Tibial nerve (tissue), 4 donors: ENCODE results near the gene POM121C. TPM values are rescaled to one million over a fixed set of nuclear protein-coding genes. Genes with fewer than 3 reads are reported as not detected.
"Not testable (repeated sequence)": the region's sequence is repeated elsewhere in the genome, so short reads cannot be mapped to it uniquely, and the experiment has no call there.

ENCODE experiments used
- DNase-seq, 2 donors: peaks; one replicate each; pipeline ENCODE4 v3.0.0-alpha.2; 2019; ENCODE audit warnings: low spot score in 2 of 2
- H3K27ac ChIP-seq, 4 donors: fragments of 200-600 bp; sonication (generic) in 3 of 4; one replicate each; pipeline ENCODE4 v1.5.1; 2017 to 2019; ENCODE audit warnings: mild to moderate bottlenecking in 1 of 4
- H3K27me3 ChIP-seq, 2 donors: fragments of 200-600 bp; sonication (generic) in 1 of 2; one replicate each; pipeline versions ENCODE4 v1.5.1 to v1.6.0; 2017 to 2019
- H3K36me3 ChIP-seq, 3 donors: fragments of 200-600 bp; sonication (generic); one replicate each; pipeline ENCODE4 v1.5.1; 2018 to 2019
- H3K4me1 ChIP-seq, 4 donors: fragments of 200-600 bp; sonication (generic) in 3 of 4; one replicate each; pipeline ENCODE4 v1.5.1; 2017 to 2019
- H3K4me3 ChIP-seq, 4 donors: fragments of 200-600 bp; sonication (generic) in 3 of 4; one replicate each; pipeline ENCODE4 v1.5.1; 2017 to 2019; ENCODE audit warnings: mild to moderate bottlenecking in 1 of 4, moderate library complexity in 1 of 4
- H3K9me3 ChIP-seq, 4 donors: fragments of 200-600 bp; sonication (generic) in 3 of 4; one replicate each; pipeline ENCODE4 v1.5.1; 2017 to 2019
- POLR2A ChIP-seq, 2 donors: fragments of 450-650 bp; IDR thresholded peaks; one replicate each; pipeline ENCODE4 v1.6.1; 2017; ENCODE audit warnings: antibody characterized with exemption in 2 of 2, mild to moderate bottlenecking in 2 of 2, moderate library complexity in 2 of 2
- WGBS, 2 donors: methylation state at CpG; one replicate each; pipeline ENCODE4 v1.1.5; 2018; 5-methylcytosine and 5-hydroxymethylcytosine counted together
- total RNA-seq, 4 donors: library from RNA; depleted of rRNA; stranded (reverse); fragments of >200 nt; gene quantifications; one replicate each; pipeline ENCODE4 v1.1.0, GENCODE V29; 2016

Gene POM121C
- total RNA-seq, 4 donors from 2014 or later: 9.4 to 28.5 (median 21.1) TPM

GRCh38 chr7:75442465-75443111, 43.5 kb downstream of the POM121C start:
- Histone ChIP-seq H3K4me1 (peaks cover 0 to 12% (median 0%) of the 10 kb centered on the region in 4 donors), H3K36me3 (peaks cover 0 to 31% (median 18%) of the 10 kb centered on the region in 3 donors), H3K4me3 (peak overlapping the region; percentile 46 to 62 (median 52)), H3K27ac (peak overlapping the region; percentile 73 to 84 (median 80))
- H3K9me3 ChIP-seq, H3K27me3 ChIP-seq, DNase-seq: not testable (repeated sequence)
- peak; percentile 31 to 68 for TF ChIP-seq POLR2A (IDR thresholded peaks at IDR 0.05)
- 0 to 1% methylated on average over 2 to 31 of the region's 76 CpGs for WGBS, 2 donors

GRCh38 chr7:75442101-75442464, 44.0 kb downstream of the POM121C start:
- H3K27ac ChIP-seq: peak overlapping the region in 3 of 4 donors; percentile 56 to 84 (median 73)
- H3K9me3 ChIP-seq, DNase-seq, H3K27me3 ChIP-seq: not testable (repeated sequence)
- H3K4me1 ChIP-seq: peaks cover 0 to 12% (median 0%) of the 10 kb centered on the region in 4 donors
- WGBS, 2 donors: 0 to 2% methylated on average over 5 to 7 of the region's 37 CpGs
- H3K36me3 ChIP-seq: peaks cover 0 to 36% (median 23%) of the 10 kb centered on the region in 3 donors
- H3K4me3 ChIP-seq: peak overlapping the region in 3 of 4 donors; percentile 50 to 62 (median 53)

- H3K4me3 ChIP-seq, DNase-seq, H3K9me3 ChIP-seq, H3K27ac ChIP-seq, H3K27me3 ChIP-seq: not testable (repeated sequence)
- 91 to 93% methylated on average over 4 of the region's 4 CpGs for WGBS, 2 donors
- Histone ChIP-seq H3K36me3 (peaks cover 0 to 67% (median 39%) of the 10 kb centered on the region in 3 donors), H3K4me1 (peaks cover 0 to 12% (median 0%) of the 10 kb centered on the region in 4 donors)
Measured at GRCh38 chr7:75439000-75439399, 47.1 kb downstream of the POM121C start.

- WGBS, 2 donors: 95 to 97% methylated on average over 4 to 11 of the region's 15 CpGs
- peaks cover 0 to 52% (median 4%) of the 10 kb centered on the region in 3 donors for H3K36me3 ChIP-seq
- H3K27me3 ChIP-seq, H3K27ac ChIP-seq, H3K9me3 ChIP-seq, DNase-seq, H3K4me1 ChIP-seq, H3K4me3 ChIP-seq: not testable (repeated sequence)
Measured at GRCh38 chr7:75423481-75423880, 62.6 kb downstream of the POM121C start.

GRCh38 chr7:75421798-75422710, 64.0 kb downstream of the POM121C start:
- not testable (repeated sequence) for H3K9me3 ChIP-seq, H3K4me3 ChIP-seq, H3K27me3 ChIP-seq, DNase-seq, H3K27ac ChIP-seq, H3K4me1 ChIP-seq
- H3K36me3 ChIP-seq: peaks cover 0 to 49% (median 4%) of the 10 kb centered on the region in 3 donors
- WGBS, 2 donors: 94 to 98% methylated on average over 24 to 33 of the region's 50 CpGs

- H3K27ac ChIP-seq, H3K4me3 ChIP-seq, H3K4me1 ChIP-seq, DNase-seq, H3K27me3 ChIP-seq, H3K9me3 ChIP-seq: not testable (repeated sequence)
- WGBS, 2 donors: 83 to 94% methylated on average over 10 to 11 of the region's 13 CpGs
- peaks cover 0 to 68% (median 4%) of the 10 kb centered on the region in 3 donors for H3K36me3 ChIP-seq
Measured at GRCh38 chr7:75420152-75420551, 65.9 kb downstream of the POM121C start.

GRCh38 chr7:75419693-75420092, 66.4 kb downstream of the POM121C start:
- DNase-seq, H3K27ac ChIP-seq, H3K9me3 ChIP-seq, H3K4me1 ChIP-seq, H3K27me3 ChIP-seq, H3K4me3 ChIP-seq: not testable (repeated sequence)
- H3K36me3 ChIP-seq: peaks cover 0 to 71% (median 4%) of the 10 kb centered on the region in 3 donors
- 50 to 63% methylated on average over 9 to 10 of the region's 13 CpGs for WGBS, 2 donors

- H3K4me1 ChIP-seq, H3K27ac ChIP-seq, H3K4me3 ChIP-seq, DNase-seq, H3K9me3 ChIP-seq, H3K27me3 ChIP-seq: not testable (repeated sequence)
- H3K36me3 ChIP-seq: peaks cover 0 to 68% (median 4%) of the 10 kb centered on the region in 3 donors
- WGBS, 2 donors: 69 to 83% methylated on average over 11 to 13 of the region's 13 CpGs
Measured at GRCh38 chr7:75419210-75419609, 66.9 kb downstream of the POM121C start.

GRCh38 chr7:75418292-75418858, 67.7 kb downstream of the POM121C start:
- H3K36me3 ChIP-seq: peaks cover 0 to 60% (median 4%) of the 10 kb centered on the region in 3 donors
- not testable (repeated sequence) for H3K27me3 ChIP-seq, DNase-seq, H3K9me3 ChIP-seq, H3K4me3 ChIP-seq, H3K4me1 ChIP-seq, H3K27ac ChIP-seq
- whole genome bisulfite sequencing, 2 donors: 79 to 91% methylated on average over 15 to 16 of the region's 20 CpGs

GRCh38 chr7:75416787-75417186, 69.3 kb downstream of the POM121C start:
- H3K36me3 ChIP-seq: peaks cover 0 to 56% (median 4%) of the 10 kb centered on the region in 3 donors
- DNase-seq: not testable (repeated sequence)
- 82 to 90% methylated on average over 8 of the region's 9 CpGs for WGBS, 2 donors

GRCh38 chr7:75415829-75416373, 70.2 kb downstream of the POM121C start:
- H3K36me3 ChIP-seq: peaks cover 0 to 48% (median under 1%) of the 10 kb centered on the region in 3 donors
- H3K27me3 ChIP-seq: not testable (repeated sequence)
- WGBS, 2 donors: 76 to 89% methylated on average over 11 to 13 of the region's 27 CpGs

More at GRCh38 chr7:75416787-75417186, 69.3 kb downstream of the POM121C start:
- not testable (repeated sequence) for H3K4me3 ChIP-seq, H3K27ac ChIP-seq, H3K27me3 ChIP-seq, H3K4me1 ChIP-seq, H3K9me3 ChIP-seq

GRCh38 chr7:75415428-75415817, 70.7 kb downstream of the POM121C start:
- H3K4me1 ChIP-seq, H3K27me3 ChIP-seq, H3K27ac ChIP-seq, H3K4me3 ChIP-seq, DNase-seq, H3K9me3 ChIP-seq: not testable (repeated sequence)
- peaks cover 0 to 44% (median 0%) of the 10 kb centered on the region in 3 donors for H3K36me3 ChIP-seq
- 70 to 84% methylated on average over 4 to 10 of the region's 11 CpGs for WGBS, 2 donors

More at GRCh38 chr7:75415829-75416373, 70.2 kb downstream of the POM121C start:
- H3K9me3 ChIP-seq, DNase-seq, H3K4me1 ChIP-seq, H3K4me3 ChIP-seq, H3K27ac ChIP-seq: not testable (repeated sequence)
